Esophagus muscularis mucosa (tissue), 4 donors: ENCODE measurements around the gene AKAP5. TPM values are rescaled to one million over a fixed set of nuclear protein-coding genes. Genes with fewer than 3 reads are reported as not detected.

Experiments used
- DNase-seq: peaks from one replicate; pipeline ENCODE4 v3.0.0-alpha.2; 2017; ENCODE audit errors: extremely low spot score
- H3K27ac ChIP-seq, 4 donors: fragments of 200-600 bp; sonication (generic); replicated peaks in 1 of 4; 1 replicate in 3 of 4; 2 replicates in 1 of 4; pipeline ENCODE4 v1.5.1; 2016 to 2019; ENCODE audit warnings: mild to moderate bottlenecking in 1 of 4
- H3K27me3 ChIP-seq, 4 donors: fragments of 200-600 bp; sonication (generic); one replicate each; pipeline versions ENCODE4 v1.5.1 to v1.6.0; 2016 to 2019
- H3K36me3 ChIP-seq, 4 donors: fragments of 200-600 bp; sonication (generic); one replicate each; pipeline ENCODE4 v1.5.1; 2016 to 2019
- H3K4me1 ChIP-seq, 4 donors: fragments of 200-600 bp; sonication (generic); one replicate each; pipeline ENCODE4 v1.5.1; 2016 to 2019
- H3K4me3 ChIP-seq, 4 donors: fragments of 200-600 bp; sonication (generic); 1 replicate in 2 of 4; 2 replicates in 2 of 4; pipeline ENCODE4 v1.5.1; 2016 to 2019; ENCODE audit warnings: mild to moderate bottlenecking in 4 of 4, moderate library complexity in 1 of 4
- H3K9me3 ChIP-seq, 4 donors: fragments of 200-600 bp; sonication (generic); 1 replicate in 3 of 4; 2 replicates in 1 of 4; pipeline ENCODE4 v1.5.1; 2016 to 2019
- EP300 ChIP-seq: sonication (generic); formaldehyde crosslinking; IDR thresholded peaks from one replicate; pipeline ENCODE4 v1.6.1; 2017; ENCODE audit warnings: antibody characterized with exemption
- POLR2A ChIP-seq: fragments of 450-650 bp; IDR thresholded peaks from one replicate; pipeline ENCODE4 v1.6.1; 2017; ENCODE audit warnings: antibody characterized with exemption, moderate library complexity, mild to moderate bottlenecking, low read depth
- POLR2AphosphoS5 ChIP-seq, 2 donors: sonication (generic); formaldehyde crosslinking; IDR thresholded peaks; one replicate each; pipeline ENCODE4 v1.6.1; 2017; ENCODE audit warnings: antibody characterized with exemption in 2 of 2
- WGBS: methylation state at CpG from one replicate; pipeline ENCODE4 v1.1.5; 2018; 5-methylcytosine and 5-hydroxymethylcytosine counted together
- intact Hi-C: fragments of 100-400 bp; cut with DNase I; formaldehyde crosslinking; loops from one replicate; pipeline ENCODE4 v1.15.1; 2023
- total RNA-seq, 4 donors: library from RNA; depleted of rRNA; stranded (reverse); fragments of >200 nt; gene quantifications; one replicate each; pipeline versions ENCODE4 v1.1.0 to v1.2.1, GENCODE V29; 2016
- TF ChIP-seq, protein P1 (sequence below), 3 experiments: fragments of 200-600 bp in 2 of 3; fragments of 450-650 bp in 1 of 3; sonication (generic) in 2 of 3; IDR thresholded peaks; one replicate each; pipeline ENCODE4 v1.5.1; 2017 to 2019; ENCODE audit warnings: antibody characterized with exemption in 3 of 3, mild to moderate bottlenecking in 2 of 3, moderate library complexity in 1 of 3

Gene AKAP5
- total RNA-seq, 4 donors from 2014 or later, result 0.45 to 2.1 (median 1.4) TPM

DNA sequence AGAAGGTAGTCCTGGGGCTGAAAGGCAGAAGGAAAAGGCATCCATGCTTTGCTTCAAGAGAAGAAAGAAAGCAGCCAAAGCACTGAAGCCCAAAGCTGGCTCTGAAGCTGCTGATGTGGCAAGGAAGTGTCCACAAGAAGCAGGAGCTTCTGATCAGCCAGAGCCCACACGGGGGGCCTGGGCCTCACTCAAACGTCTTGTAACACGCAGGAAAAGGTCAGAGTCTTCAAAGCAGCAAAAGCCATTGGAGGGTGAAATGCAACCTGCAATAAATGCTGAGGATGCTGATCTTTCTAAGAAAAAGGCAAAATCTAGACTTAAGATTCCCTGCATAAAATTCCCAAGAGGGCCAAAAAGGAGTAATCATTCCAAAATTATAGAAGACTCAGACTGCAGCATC is 3.2 kb downstream of the AKAP5 start:
- no peaks in the 10 kb centered on the region for H3K36me3 ChIP-seq
- TF ChIP-seq POLR2A (no peak), POLR2AphosphoS5 (IDR thresholded peaks at IDR 0.05) (no peak), EP300 (no peak)
- TF ChIP-seq, protein P1, sequence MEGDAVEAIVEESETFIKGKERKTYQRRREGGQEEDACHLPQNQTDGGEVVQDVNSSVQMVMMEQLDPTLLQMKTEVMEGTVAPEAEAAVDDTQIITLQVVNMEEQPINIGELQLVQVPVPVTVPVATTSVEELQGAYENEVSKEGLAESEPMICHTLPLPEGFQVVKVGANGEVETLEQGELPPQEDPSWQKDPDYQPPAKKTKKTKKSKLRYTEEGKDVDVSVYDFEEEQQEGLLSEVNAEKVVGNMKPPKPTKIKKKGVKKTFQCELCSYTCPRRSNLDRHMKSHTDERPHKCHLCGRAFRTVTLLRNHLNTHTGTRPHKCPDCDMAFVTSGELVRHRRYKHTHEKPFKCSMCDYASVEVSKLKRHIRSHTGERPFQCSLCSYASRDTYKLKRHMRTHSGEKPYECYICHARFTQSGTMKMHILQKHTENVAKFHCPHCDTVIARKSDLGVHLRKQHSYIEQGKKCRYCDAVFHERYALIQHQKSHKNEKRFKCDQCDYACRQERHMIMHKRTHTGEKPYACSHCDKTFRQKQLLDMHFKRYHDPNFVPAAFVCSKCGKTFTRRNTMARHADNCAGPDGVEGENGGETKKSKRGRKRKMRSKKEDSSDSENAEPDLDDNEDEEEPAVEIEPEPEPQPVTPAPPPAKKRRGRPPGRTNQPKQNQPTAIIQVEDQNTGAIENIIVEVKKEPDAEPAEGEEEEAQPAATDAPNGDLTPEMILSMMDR (IDR thresholded peaks at IDR 0.05), result no peak
- intact Hi-C loops, result no loop called here
- DNase-seq, result no peak
- no peak overlapping the region for H3K27ac ChIP-seq
- 53% methylated on average over 3 of the region's 3 CpGs for WGBS
- H3K4me1 ChIP-seq, result peaks cover 5 to 18% (median 15%) of the 10 kb centered on the region in 4 donors
- no peak overlapping the region for H3K4me3 ChIP-seq
- H3K9me3 ChIP-seq, result no peaks in the 10 kb centered on the region
- H3K27me3 ChIP-seq, result no peaks in the 10 kb centered on the region

DNA sequence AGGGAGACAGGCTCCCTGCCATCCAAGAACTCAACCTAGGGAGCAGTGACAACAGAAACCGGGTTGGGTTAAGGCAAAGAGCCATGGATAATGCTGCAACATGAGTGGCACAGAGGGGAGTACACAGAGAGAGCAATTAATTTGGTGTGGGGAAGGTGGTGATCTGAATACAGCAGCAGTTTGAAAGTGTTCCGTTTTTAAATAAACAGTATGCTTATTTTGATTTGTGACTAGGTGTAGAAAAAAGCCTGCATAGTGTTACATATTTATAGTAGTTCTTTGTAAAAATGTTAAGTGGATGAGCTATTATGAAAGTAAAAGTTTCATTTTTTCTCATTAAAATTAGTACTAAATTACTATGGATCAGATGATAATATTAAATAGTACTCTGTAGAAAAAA is 8.7 kb downstream of the AKAP5 start:
- no peak for DNase-seq
- Histone ChIP-seq H3K4me1 (no peaks in the 10 kb centered on the region), H3K9me3 (no peaks in the 10 kb centered on the region), H3K36me3 (peaks cover 0 to 7% (median 0%) of the 10 kb centered on the region in 4 donors), H3K27ac (no peak overlapping the region), H3K27me3 (no peaks in the 10 kb centered on the region), H3K4me3 (no peak overlapping the region)
- 57% methylated on average over 2 of the region's 2 CpGs for WGBS
- TF ChIP-seq POLR2AphosphoS5 (IDR thresholded peaks at IDR 0.05) (no peak), EP300 (no peak), POLR2A (no peak)
- TF ChIP-seq, protein P1 (IDR thresholded peaks at IDR 0.05), result no peak
- intact Hi-C loops, result no loop called here

DNA sequence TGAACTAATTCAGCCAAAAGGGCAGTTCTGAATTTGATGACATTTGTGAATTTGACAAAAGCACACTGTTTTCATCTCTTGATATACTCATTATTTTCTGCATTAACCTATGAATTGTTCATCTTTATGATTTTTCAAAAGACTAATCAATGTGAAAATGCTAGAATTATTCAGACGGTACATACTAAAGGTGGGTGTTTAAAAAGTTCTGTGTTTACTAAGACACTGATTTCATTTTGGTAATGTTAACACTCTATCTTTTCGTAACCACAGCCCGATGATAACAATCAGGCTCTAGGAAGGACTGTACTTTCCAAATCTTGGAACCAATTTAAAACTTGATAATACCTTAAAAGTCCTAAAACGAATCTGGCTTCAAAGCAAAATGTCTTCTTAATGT is 9.4 kb downstream of the AKAP5 start:
- H3K4me1 ChIP-seq, result no peaks in the 10 kb centered on the region
- TF ChIP-seq POLR2AphosphoS5 (IDR thresholded peaks at IDR 0.05) (no peak), EP300 (no peak), POLR2A (no peak)
- TF ChIP-seq, protein P1 (IDR thresholded peaks at IDR 0.05), result no peak
- no peak overlapping the region for H3K4me3 ChIP-seq
- intact Hi-C loops, result loop anchor here (5.0 kb wide), 3 partner anchors 37 to 132 kb away; no protein-coding TSS in a partner anchor
- no peaks in the 10 kb centered on the region for H3K9me3 ChIP-seq
- no peak overlapping the region for H3K27ac ChIP-seq
- peaks cover 0 to 12% (median 3%) of the 10 kb centered on the region in 4 donors for H3K36me3 ChIP-seq
- no peaks in the 10 kb centered on the region for H3K27me3 ChIP-seq
- DNase-seq, result no peak
- 76% methylated on average over 4 of the region's 4 CpGs for WGBS

DNA sequence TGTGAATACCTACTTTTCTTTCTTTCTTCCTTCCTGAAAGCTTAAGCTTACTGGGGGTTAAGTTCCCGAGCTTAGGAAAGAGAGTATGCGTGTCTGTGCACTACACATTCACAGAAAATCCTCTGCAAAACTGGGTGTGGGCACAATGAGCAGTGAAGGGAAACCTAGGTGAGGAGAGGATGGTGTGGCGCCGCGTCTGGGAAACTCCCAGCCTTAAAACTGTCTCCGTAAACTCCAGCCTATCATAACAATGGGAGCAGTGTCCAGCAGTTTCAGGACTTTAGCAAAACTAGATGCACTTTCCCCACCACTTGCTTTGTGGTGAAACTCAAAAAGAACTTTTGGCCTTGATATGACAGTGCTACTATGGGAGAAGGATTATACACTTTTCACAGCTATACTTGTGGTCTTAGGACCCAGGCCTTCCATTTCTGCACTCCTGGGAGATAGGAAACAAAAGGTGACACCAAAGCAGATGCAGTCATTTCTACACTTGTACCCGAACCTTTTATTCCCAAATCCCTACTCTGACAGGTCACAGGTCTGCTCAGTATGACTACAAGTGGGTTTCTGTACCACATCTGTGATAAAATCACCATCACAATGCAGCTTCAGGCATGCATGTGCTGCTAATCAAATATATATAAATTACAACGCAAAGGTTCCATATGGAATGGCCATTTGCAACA is 10.4 kb downstream of the AKAP5 start:
- H3K36me3 ChIP-seq, result peaks cover 0 to 16% (median 5%) of the 10 kb centered on the region in 4 donors
- no peak for DNase-seq
- intact Hi-C loops, result loop anchor here (5.0 kb wide), 3 partner anchors 37 to 133 kb away; no protein-coding TSS in a partner anchor
- H3K4me1 ChIP-seq, result no peaks in the 10 kb centered on the region
- TF ChIP-seq POLR2A (no peak), EP300 (no peak), POLR2AphosphoS5 (IDR thresholded peaks at IDR 0.05) (no peak)
- TF ChIP-seq, protein P1 (IDR thresholded peaks at IDR 0.05), result no peak
- H3K9me3 ChIP-seq, result no peaks in the 10 kb centered on the region
- H3K4me3 ChIP-seq, result no peak overlapping the region
- H3K27ac ChIP-seq, result no peak overlapping the region
- no peaks in the 10 kb centered on the region for H3K27me3 ChIP-seq
- WGBS, result 90% methylated on average over 8 of the region's 8 CpGs

DNA sequence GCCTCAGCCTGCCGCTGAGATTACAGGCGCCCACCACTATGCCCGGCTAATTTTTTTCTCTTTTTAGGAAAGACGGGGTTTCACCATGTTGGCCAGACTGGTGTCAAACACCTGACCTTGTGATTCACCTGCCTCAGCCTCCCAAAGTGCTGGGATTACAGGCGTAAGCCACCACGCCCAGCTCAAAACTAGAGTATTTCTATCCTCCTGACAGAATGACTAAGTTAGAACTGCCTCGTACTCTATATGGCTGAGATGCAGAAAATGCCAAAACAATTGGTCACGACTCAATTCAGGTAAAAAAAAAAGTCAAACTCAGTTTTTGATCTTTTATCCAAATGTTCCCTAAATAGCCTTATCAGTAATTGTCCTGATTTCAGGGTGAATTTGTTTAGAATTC is 11.1 kb downstream of the AKAP5 start:
- intact Hi-C loops, result loop anchor here (5.0 kb wide), 3 partner anchors 36 to 134 kb away; no protein-coding TSS in a partner anchor
- Histone ChIP-seq H3K27me3 (no peaks in the 10 kb centered on the region), H3K9me3 (no peaks in the 10 kb centered on the region), H3K4me3 (no peak overlapping the region), H3K4me1 (no peaks in the 10 kb centered on the region), H3K27ac (no peak overlapping the region), H3K36me3 (peaks cover 0 to 21% (median 8%) of the 10 kb centered on the region in 4 donors)
- no peak for DNase-seq
- TF ChIP-seq POLR2AphosphoS5 (IDR thresholded peaks at IDR 0.05) (no peak), EP300 (no peak), POLR2A (no peak)
- TF ChIP-seq, protein P1 (IDR thresholded peaks at IDR 0.05), result no peak
- WGBS, result 97% methylated on average over 8 of the region's 8 CpGs
